ENCODE measurements around the gene EXOSC3. TPM values are rescaled to one million over a fixed set of nuclear protein-coding genes. Genes with fewer than 3 reads are reported as not detected.
"Not testable (repeated sequence)": the region's sequence is repeated elsewhere in the genome, so short reads cannot be mapped to it uniquely, and the experiment has no call there.

Gene EXOSC3
- polyA plus RNA-seq, 2 donors = 24.0 to 36.0 TPM

GRCh38 chr9:37784291-37784615 is 611 bp downstream of the EXOSC3 start:
- H3K9me3 ChIP-seq (ENCODE audit: control insufficient read depth in 2 of 2, insufficient read depth in 1 of 2, low read depth in 1 of 2, low read length in 1 of 2) = no peaks in the 10 kb centered on the region
- WGBS, 2 donors = 0 to 1% methylated on average over 6 of the region's 6 CpGs
- H3K4me3 ChIP-seq (ENCODE audit: low read depth in 1 of 2, low read length in 2 of 2) = peak overlapping the region; percentile 82 to 98
- H3K27ac ChIP-seq (ENCODE audit: low read depth in 2 of 2, low read length in 1 of 2) = peak overlapping the region; percentile 88
- H3K27me3 ChIP-seq (ENCODE audit: control insufficient read depth in 1 of 2, insufficient read depth in 2 of 2, low read length in 2 of 2) = no peaks in the 10 kb centered on the region
- H3K36me3 ChIP-seq (ENCODE audit: control insufficient read depth in 2 of 2, insufficient read depth in 2 of 2, low read length in 1 of 2) = peaks cover 0 to 6% of the 10 kb centered on the region in 2 donors
- H3K4me1 ChIP-seq (ENCODE audit: control insufficient read depth in 2 of 2, insufficient read depth in 2 of 2, low read length in 1 of 2) = no peaks in the 10 kb centered on the region

- H3K9me3 ChIP-seq (ENCODE audit: control insufficient read depth in 2 of 2, insufficient read depth in 1 of 2, low read depth in 1 of 2, low read length in 1 of 2) = no peaks in the 10 kb centered on the region
- no peak overlapping the region for H3K27ac ChIP-seq (ENCODE audit: low read depth in 2 of 2, low read length in 1 of 2)
- H3K27me3 ChIP-seq (ENCODE audit: control insufficient read depth in 1 of 2, insufficient read depth in 2 of 2, low read length in 2 of 2) = no peaks in the 10 kb centered on the region
- 44 to 56% methylated on average over 2 of the region's 2 CpGs for WGBS, 2 donors
- H3K4me1 ChIP-seq (ENCODE audit: control insufficient read depth in 2 of 2, insufficient read depth in 2 of 2, low read length in 1 of 2) = no peaks in the 10 kb centered on the region
- peaks cover 8 to 13% of the 10 kb centered on the region in 2 donors for H3K36me3 ChIP-seq (ENCODE audit: control insufficient read depth in 2 of 2, insufficient read depth in 2 of 2, low read length in 1 of 2)
- H3K4me3 ChIP-seq (ENCODE audit: low read depth in 1 of 2, low read length in 2 of 2) = no peak overlapping the region
Observed at GRCh38 chr9:37778534-37778933, 6.3 kb downstream of the EXOSC3 start.

- H3K27me3 ChIP-seq (ENCODE audit: control insufficient read depth in 1 of 2, insufficient read depth in 2 of 2, low read length in 2 of 2) = no peaks in the 10 kb centered on the region
- no peaks in the 10 kb centered on the region for H3K9me3 ChIP-seq (ENCODE audit: control insufficient read depth in 2 of 2, insufficient read depth in 1 of 2, low read depth in 1 of 2, low read length in 1 of 2)
- WGBS, 2 donors = 88 to 94% methylated on average over 5 of the region's 5 CpGs
- H3K36me3 ChIP-seq (ENCODE audit: control insufficient read depth in 2 of 2, insufficient read depth in 2 of 2, low read length in 1 of 2) = peaks cover 7 to 9% of the 10 kb centered on the region in 2 donors
- H3K4me3 ChIP-seq (ENCODE audit: low read depth in 1 of 2, low read length in 2 of 2) = no peak overlapping the region
- no peak overlapping the region for H3K27ac ChIP-seq (ENCODE audit: low read depth in 2 of 2, low read length in 1 of 2)
- no peaks in the 10 kb centered on the region for H3K4me1 ChIP-seq (ENCODE audit: control insufficient read depth in 2 of 2, insufficient read depth in 2 of 2, low read length in 1 of 2)
Observed at GRCh38 chr9:37776328-37776727, 8.5 kb downstream of the EXOSC3 start.

- H3K27ac ChIP-seq (ENCODE audit: low read depth in 2 of 2, low read length in 1 of 2) = no peak overlapping the region
- whole genome bisulfite sequencing, 2 donors = 98 to 100% methylated on average over 1 of the region's 1 CpG
Observed at GRCh38 chr9:37775216-37775919, 9.5 kb downstream of the EXOSC3 start.

GRCh38 chr9:37769995-37770394 is 14.9 kb downstream of the EXOSC3 start:
- H3K27ac ChIP-seq (ENCODE audit: low read depth in 2 of 2, low read length in 1 of 2) = no peak overlapping the region
- H3K4me3 ChIP-seq (ENCODE audit: low read depth in 1 of 2, low read length in 2 of 2) = no peak overlapping the region
- no peaks in the 10 kb centered on the region for H3K9me3 ChIP-seq (ENCODE audit: control insufficient read depth in 2 of 2, insufficient read depth in 1 of 2, low read depth in 1 of 2, low read length in 1 of 2)
- 90 to 94% methylated on average over 3 of the region's 3 CpGs for WGBS, 2 donors
- peaks cover 3 to 7% of the 10 kb centered on the region in 2 donors for H3K36me3 ChIP-seq (ENCODE audit: control insufficient read depth in 2 of 2, insufficient read depth in 2 of 2, low read length in 1 of 2)
- no peaks in the 10 kb centered on the region for H3K27me3 ChIP-seq (ENCODE audit: control insufficient read depth in 1 of 2, insufficient read depth in 2 of 2, low read length in 2 of 2)
- no peaks in the 10 kb centered on the region for H3K4me1 ChIP-seq (ENCODE audit: control insufficient read depth in 2 of 2, insufficient read depth in 2 of 2, low read length in 1 of 2)

More at GRCh38 chr9:37775216-37775919, 9.5 kb downstream of the EXOSC3 start:
- H3K36me3 ChIP-seq (ENCODE audit: control insufficient read depth in 2 of 2, insufficient read depth in 2 of 2, low read length in 1 of 2) = peaks cover 9 to 10% of the 10 kb centered on the region in 2 donors
- H3K4me1 ChIP-seq (ENCODE audit: control insufficient read depth in 2 of 2, insufficient read depth in 2 of 2, low read length in 1 of 2) = no peaks in the 10 kb centered on the region
- H3K4me3 ChIP-seq (ENCODE audit: low read depth in 1 of 2, low read length in 2 of 2) = no peak overlapping the region
- H3K9me3 ChIP-seq (ENCODE audit: control insufficient read depth in 2 of 2, insufficient read depth in 1 of 2, low read depth in 1 of 2, low read length in 1 of 2) = no peaks in the 10 kb centered on the region
- no peaks in the 10 kb centered on the region for H3K27me3 ChIP-seq (ENCODE audit: control insufficient read depth in 1 of 2, insufficient read depth in 2 of 2, low read length in 2 of 2)

GRCh38 chr9:37769306-37769705 is 15.6 kb downstream of the EXOSC3 start:
- H3K4me3 ChIP-seq (ENCODE audit: low read depth in 1 of 2, low read length in 2 of 2) = no peak overlapping the region
- 91 to 94% methylated on average over 5 of the region's 5 CpGs for WGBS, 2 donors
- no peaks in the 10 kb centered on the region for H3K9me3 ChIP-seq (ENCODE audit: control insufficient read depth in 2 of 2, insufficient read depth in 1 of 2, low read depth in 1 of 2, low read length in 1 of 2)
- H3K4me1 ChIP-seq (ENCODE audit: control insufficient read depth in 2 of 2, insufficient read depth in 2 of 2, low read length in 1 of 2) = no peaks in the 10 kb centered on the region
- H3K27ac ChIP-seq (ENCODE audit: low read depth in 2 of 2, low read length in 1 of 2) = no peak overlapping the region
- H3K27me3 ChIP-seq (ENCODE audit: control insufficient read depth in 1 of 2, insufficient read depth in 2 of 2, low read length in 2 of 2) = no peaks in the 10 kb centered on the region
- H3K36me3 ChIP-seq (ENCODE audit: control insufficient read depth in 2 of 2, insufficient read depth in 2 of 2, low read length in 1 of 2) = peaks cover 3 to 7% of the 10 kb centered on the region in 2 donors

- not testable (repeated sequence) for H3K36me3 ChIP-seq (ENCODE audit: control insufficient read depth in 2 of 2, insufficient read depth in 2 of 2, low read length in 1 of 2); H3K4me1 ChIP-seq (ENCODE audit: control insufficient read depth in 2 of 2, insufficient read depth in 2 of 2, low read length in 1 of 2); H3K27ac ChIP-seq (ENCODE audit: low read depth in 2 of 2, low read length in 1 of 2); H3K27me3 ChIP-seq (ENCODE audit: control insufficient read depth in 1 of 2, insufficient read depth in 2 of 2, low read length in 2 of 2); H3K9me3 ChIP-seq (ENCODE audit: control insufficient read depth in 2 of 2, insufficient read depth in 1 of 2, low read depth in 1 of 2, low read length in 1 of 2); H3K4me3 ChIP-seq (ENCODE audit: low read depth in 1 of 2, low read length in 2 of 2)
- 96 to 98% methylated on average over 5 to 6 of the region's 6 CpGs for WGBS, 2 donors
Observed at GRCh38 chr9:37765263-37765662, 19.6 kb downstream of the EXOSC3 start.

- WGBS, 2 donors = 60 to 70% methylated on average over 3 of the region's 3 CpGs
- no peak overlapping the region for H3K4me3 ChIP-seq (ENCODE audit: low read depth in 1 of 2, low read length in 2 of 2)
Observed at GRCh38 chr9:37761511-37761910, 23.4 kb downstream of the EXOSC3 start.

GRCh38 chr9:37760416-37761161 is 24.3 kb downstream of the EXOSC3 start:
- WGBS, 2 donors = 86 to 91% methylated on average over 7 of the region's 7 CpGs
- H3K4me3 ChIP-seq (ENCODE audit: low read depth in 1 of 2, low read length in 2 of 2) = no peak overlapping the region
- H3K27me3 ChIP-seq (ENCODE audit: control insufficient read depth in 1 of 2, insufficient read depth in 2 of 2, low read length in 2 of 2) = no peaks in the 10 kb centered on the region
- peaks cover 0 to 3% of the 10 kb centered on the region in 2 donors for H3K4me1 ChIP-seq (ENCODE audit: control insufficient read depth in 2 of 2, insufficient read depth in 2 of 2, low read length in 1 of 2)
- H3K27ac ChIP-seq (ENCODE audit: low read depth in 2 of 2, low read length in 1 of 2) = no peak overlapping the region
- H3K36me3 ChIP-seq (ENCODE audit: control insufficient read depth in 2 of 2, insufficient read depth in 2 of 2, low read length in 1 of 2) = peaks cover 0 to 5% of the 10 kb centered on the region in 2 donors
- H3K9me3 ChIP-seq (ENCODE audit: control insufficient read depth in 2 of 2, insufficient read depth in 1 of 2, low read depth in 1 of 2, low read length in 1 of 2) = no peaks in the 10 kb centered on the region

More at GRCh38 chr9:37761511-37761910, 23.4 kb downstream of the EXOSC3 start:
- Histone ChIP-seq H3K9me3 (ENCODE audit: control insufficient read depth in 2 of 2, insufficient read depth in 1 of 2, low read depth in 1 of 2, low read length in 1 of 2) (no peaks in the 10 kb centered on the region), H3K27ac (ENCODE audit: low read depth in 2 of 2, low read length in 1 of 2) (no peak overlapping the region), H3K4me1 (ENCODE audit: control insufficient read depth in 2 of 2, insufficient read depth in 2 of 2, low read length in 1 of 2) (peaks cover 0 to 3% of the 10 kb centered on the region in 2 donors), H3K27me3 (ENCODE audit: control insufficient read depth in 1 of 2, insufficient read depth in 2 of 2, low read length in 2 of 2) (no peaks in the 10 kb centered on the region), H3K36me3 (ENCODE audit: control insufficient read depth in 2 of 2, insufficient read depth in 2 of 2, low read length in 1 of 2) (peaks cover 0 to 5% of the 10 kb centered on the region in 2 donors)

Data from esophagus (tissue), 2 donors.